Head of caudate nucleus (tissue), 42 donors: Measurements from ENCODE around the gene GATAD2A.

ENCODE experiments used
- DNase-seq, 42 donors: peaks; one replicate each; pipeline versions ENCODE4 v3.0.0 to v3.0.0-alpha.2; 2020 to 2021; ENCODE audit warnings: mixed read lengths in 7 of 42
- intact Hi-C: fragments of 100-400 bp; cut with DNase I; formaldehyde crosslinking; loops from one replicate; pipeline ENCODE4 v1.15.0; 2022

Gene GATAD2A

DNA sequence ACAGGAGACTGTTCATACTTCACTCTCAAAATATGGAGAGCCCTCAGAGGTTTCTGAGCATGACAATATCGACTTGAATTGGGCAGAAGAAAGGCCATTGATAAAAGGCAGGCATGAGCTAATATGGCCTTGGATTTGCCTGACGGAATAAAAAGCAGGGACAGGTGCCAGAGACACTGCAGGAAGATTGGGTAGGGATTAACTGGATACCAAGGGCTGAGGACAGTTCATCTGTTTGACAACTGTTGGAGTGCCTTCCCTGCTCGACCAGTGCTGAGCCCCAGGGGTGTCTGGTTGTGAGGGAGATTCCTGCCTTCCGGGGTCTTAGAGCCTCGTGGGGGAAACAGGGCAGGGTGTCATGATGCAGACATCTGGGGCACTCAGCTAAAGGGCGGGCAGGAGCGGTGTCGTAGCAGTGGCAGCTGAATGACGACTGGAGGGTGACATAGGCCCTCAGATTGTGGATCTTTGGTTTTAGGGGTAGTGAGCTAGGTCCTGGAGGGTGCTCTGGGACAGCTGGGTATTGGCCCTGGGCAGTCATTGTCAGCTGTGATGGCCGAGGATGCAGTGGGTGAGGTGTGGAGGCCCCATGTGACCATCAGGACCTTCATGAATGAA lies 12.3 kb downstream of the GATAD2A start:
- no peak for DNase-seq
- intact Hi-C loops, result no loop called here

DNA sequence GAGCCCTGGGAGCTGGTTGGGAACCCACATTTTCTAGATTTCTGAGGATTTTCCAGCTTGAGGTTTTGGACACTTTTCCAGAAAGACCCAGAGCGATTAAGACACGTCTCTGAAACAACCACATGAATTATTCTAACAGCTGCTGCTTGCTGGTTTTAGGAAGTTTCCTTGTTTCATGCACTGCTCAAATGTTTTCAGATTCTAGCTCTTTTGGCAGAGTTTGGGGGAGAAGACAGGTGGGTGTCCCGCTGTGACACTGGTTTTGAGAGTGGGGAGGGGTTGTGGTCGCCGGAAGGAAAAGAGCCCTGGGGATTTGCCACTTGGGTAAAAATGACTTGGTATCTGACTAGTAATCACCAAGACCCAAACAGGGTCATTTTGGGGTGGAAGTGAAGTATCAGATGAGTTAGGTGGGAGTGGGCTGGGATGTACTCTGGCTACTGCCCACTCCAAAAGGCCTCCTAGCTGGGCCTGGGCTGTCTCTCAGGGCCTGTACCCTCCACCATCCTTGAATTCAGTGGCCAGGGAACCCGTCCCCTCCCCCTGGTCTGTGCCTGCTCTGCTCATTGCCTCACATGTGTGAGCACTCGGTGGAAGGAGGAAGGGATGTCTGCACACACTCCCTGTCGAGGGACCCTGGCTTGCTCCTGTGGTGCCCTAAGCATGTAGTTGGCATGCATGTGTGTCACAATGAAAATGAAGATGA lies 13.2 kb downstream of the GATAD2A start:
- no peak for DNase-seq
- intact Hi-C loops, result no loop called here

DNA sequence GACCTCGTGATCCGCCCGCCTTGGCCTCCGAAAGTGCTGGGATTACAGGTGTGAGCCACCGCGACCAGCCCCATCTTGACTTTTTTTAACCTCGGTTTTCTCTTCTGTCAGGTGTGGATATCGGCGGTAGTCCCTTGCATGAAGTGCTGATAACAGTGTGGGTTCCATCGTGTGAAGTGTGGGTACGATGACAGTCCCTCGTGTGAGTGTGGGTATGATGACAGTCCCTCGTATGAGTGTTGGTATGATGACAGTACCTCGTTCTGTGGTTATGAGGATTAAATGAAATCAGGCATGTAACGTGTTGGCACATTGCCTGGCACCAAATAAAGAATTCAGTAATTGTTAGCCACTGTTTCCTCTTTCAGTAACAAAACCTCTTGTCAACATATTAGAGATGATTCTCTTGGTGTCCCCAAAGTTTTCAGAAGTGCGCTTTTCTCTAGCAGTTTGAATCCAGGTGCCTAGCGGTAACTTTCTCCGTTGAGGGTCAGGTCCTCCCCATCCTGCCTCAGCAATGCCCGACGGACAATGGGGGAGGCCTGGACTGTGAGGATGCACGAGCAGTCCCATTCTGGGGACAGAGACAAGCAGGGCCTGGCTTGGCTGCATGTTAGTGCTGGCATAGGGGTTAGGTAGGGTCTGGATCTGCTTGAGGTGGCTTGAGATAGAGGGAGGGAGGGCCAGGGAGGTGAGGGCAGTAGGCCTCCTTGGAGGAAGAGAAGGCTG lies 15.3 kb downstream of the GATAD2A start:
- no peak for DNase-seq
- intact Hi-C loops, result no loop called here

DNA sequence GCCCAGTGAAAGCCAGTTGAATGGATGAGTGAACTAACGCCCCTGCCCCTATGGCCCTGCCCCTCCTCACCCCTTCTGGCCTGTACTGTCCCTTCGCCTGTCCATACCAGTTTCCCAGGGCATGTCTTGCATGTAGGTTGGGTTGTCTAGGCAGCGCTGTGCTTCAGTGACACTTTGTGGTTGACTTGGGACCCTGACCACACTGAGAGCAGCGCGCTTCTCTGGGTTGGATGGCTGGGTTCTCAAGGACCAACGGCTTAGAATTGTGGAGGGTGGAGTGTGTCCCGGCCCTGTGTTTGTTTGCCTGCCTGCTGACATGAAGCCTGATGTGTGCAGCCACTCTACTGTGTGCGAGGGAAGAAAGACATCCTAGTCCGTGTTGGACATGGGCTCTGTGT lies 15.8 kb downstream of the GATAD2A start:
- intact Hi-C loops, result no loop called here
- DNase-seq, result no peak

DNA sequence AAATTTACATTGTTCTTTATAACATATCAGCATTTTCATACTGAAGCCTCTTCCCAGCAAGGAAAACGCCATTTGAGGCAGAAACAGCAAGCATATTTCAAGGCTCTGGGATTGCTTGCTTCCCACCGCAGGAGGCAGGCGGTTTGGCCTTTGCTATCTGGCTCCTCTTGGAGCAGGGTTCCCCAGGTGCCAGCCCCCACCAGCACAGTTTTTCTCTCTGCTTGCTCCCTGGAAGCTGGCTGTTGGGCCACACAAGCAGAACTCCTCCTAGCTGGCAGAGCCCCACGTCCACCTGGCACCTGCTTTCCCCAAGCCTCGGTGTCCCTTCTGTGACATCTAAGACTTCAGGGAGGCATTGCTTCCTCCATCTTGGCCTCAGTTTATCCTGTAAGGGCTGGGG lies 16.7 kb downstream of the GATAD2A start:
- DNase-seq, result no peak
- intact Hi-C loops, result no loop called here

DNA sequence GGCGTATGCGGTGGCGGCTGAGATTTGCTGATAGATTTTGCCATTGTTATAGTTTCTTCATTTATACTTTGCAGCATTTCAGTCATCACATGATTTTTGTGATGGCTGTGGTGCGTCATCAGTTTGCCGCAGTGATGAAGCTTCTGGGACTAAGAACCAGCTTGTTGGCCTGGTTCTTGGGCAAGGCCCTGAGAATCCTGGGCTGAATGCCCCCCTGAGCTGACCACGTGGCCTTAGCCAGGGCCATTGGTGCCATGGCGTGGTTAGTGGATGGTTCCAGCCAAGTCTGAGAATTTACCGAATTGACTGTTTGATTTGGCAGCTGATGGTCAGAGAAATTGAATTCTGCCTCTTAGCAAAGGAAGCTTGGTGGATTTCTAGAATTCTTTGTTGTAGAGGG lies 17.8 kb downstream of the GATAD2A start:
- intact Hi-C loops, result no loop called here
- DNase-seq, result peak in 8 of 42 donors; percentile 21 to 70 (median 41)

DNA sequence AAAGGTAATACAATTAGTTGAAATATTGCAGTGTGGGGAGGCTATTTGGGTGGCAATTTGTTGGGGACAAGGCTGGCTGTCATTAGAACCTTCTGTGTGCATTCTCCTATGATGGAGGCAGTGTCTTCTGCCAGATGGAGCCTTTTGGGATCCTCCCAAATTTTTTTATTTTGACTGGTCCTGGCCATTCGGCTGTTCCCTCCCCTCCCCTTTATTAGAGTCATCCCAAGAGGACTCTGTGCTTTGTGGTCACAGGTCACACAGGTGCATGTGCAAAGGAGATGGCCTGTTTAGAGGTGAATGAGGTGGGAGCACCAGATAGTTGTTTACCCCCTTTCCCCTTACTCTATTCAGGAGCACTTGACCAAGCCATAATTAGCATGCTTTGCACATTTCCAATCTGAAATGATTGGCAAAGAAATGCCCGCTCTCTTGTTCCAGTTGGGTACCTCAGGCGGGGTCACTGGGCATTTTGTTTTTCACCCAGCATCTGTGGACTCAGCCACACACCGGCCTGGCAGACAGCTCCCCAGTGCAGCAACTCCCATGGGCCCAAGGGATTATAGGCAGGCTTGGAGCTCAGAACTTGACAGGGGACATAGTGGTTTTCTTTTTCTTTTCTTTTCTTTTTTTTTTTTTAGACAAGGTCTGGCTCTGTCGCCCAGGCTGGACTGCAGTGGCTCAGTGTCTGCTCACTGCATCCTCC lies 19.8 kb downstream of the GATAD2A start:
- intact Hi-C loops, result no loop called here
- DNase-seq, result peak in 1 of 42 donors; percentile 32

DNA sequence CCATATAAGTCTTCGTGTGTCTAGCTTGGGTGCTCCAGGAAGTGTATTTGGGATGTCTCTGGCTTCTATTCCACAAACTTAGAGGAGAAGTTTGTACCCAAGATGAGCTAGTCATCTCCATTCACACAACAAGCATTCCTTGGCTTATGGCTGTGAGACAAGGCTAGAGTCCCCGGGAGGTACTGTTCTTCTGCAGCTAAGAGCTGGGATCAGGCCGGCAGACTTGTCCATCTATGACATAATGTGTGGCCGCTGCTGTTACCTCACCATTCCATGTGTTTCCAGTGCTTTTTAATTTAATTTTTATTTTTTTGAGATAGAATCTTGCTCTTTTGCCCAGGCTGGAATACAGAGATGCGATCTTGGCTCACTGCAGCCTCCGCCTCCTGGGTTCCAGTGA lies 20.7 kb downstream of the GATAD2A start:
- intact Hi-C loops, result no loop called here
- DNase-seq, result no peak

DNA sequence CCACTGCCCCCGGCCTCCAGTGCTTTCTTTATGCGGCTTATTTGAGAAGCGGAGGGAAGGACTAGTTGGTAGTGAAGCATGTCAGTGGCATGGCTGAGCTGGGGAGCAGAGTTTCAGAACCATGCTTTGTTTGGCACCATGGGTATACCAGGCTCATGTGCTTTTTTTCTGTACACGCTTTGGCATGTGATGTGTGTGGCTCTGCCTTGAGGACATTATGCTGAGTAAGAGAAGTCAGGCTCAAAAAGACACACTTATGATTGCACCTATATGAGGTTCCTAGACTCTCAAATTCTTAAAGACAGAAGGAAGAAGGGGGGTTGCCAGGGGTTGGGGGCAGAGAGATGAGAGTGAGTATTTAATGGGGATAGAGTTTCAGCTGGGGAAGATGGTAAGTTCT lies 21.3 kb downstream of the GATAD2A start:
- intact Hi-C loops, result no loop called here
- DNase-seq, result no peak

DNA sequence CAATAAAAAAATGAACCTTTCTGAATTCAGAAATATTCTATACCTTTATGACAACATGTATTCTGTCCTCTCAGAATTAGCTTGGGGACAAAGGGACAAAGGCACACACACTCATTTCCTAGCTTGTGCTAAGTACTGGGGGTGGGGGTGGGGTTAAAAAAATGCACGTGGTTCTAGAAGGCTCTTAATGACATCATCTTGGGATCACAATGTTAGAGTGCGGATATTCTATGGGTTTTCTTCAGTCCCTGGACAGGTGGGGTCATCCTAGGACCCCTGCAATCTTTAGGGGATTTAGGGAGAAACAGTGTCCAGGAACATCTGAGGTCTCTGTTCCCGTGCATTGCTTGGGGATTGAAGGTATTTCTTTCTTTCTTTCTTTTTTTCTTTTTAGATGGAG lies 21.8 kb downstream of the GATAD2A start:
- intact Hi-C loops, result no loop called here
- no peak for DNase-seq

DNA sequence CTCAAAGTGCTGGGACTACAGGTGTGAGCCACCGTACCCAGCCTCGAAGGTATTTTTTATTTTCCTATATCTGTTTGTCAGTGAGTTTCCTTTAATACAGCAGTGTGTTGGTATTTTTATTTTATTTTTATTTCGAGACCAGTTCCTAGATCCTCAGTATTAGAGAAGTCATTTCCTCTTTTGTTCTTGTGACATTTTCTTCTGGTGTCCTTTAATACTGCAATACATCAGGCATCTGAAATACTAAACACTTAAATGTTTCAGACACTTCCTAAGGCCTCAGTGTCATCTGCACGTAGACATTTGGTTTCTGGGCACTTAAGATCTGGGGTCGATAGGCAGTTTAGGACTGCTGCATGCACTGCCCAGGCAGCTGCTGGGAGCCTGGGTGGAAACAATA lies 22.5 kb downstream of the GATAD2A start:
- intact Hi-C loops, result no loop called here
- DNase-seq, result no peak

DNA sequence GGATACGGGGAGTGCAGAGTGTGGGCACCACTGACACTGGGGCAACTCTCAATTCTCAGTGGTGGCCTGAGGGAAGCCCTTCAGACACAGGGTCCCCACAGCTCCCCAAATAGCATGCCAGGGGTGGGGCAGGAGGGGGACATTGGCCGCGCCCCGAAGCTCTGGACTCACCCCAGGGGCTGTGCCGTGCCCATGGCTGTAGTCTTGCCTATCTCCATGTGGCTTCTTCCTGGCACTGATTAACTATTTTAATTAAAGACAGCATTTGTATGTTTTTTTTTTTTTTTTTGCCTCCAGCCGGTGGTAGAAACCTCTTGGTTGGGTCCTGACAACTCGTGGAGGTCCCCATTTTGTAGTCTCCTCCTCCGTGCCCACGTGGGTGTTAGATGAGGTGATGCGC lies 23.3 kb downstream of the GATAD2A start:
- DNase-seq, result no peak
- intact Hi-C loops, result no loop called here

DNA sequence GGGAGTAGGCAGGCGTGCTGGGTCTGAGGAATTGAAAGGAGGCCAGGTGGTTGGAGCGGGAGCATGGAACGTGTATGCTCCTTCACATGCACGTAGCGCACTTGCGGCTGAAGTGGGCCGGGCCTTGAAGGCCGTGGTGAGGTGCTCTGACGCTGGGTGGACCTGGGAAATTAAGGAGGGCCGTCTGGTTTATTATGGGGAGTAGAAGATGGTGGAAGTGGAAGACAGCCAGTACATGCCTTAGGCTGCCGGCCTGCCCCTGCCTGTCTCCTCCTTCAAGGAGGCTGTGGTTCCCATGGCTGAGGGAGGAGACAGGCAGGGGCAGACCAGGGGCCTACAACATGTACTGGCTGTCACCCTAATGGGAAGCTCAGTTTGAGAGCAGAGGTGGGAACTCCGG lies 23.9 kb downstream of the GATAD2A start:
- intact Hi-C loops, result no loop called here
- no peak for DNase-seq

DNA sequence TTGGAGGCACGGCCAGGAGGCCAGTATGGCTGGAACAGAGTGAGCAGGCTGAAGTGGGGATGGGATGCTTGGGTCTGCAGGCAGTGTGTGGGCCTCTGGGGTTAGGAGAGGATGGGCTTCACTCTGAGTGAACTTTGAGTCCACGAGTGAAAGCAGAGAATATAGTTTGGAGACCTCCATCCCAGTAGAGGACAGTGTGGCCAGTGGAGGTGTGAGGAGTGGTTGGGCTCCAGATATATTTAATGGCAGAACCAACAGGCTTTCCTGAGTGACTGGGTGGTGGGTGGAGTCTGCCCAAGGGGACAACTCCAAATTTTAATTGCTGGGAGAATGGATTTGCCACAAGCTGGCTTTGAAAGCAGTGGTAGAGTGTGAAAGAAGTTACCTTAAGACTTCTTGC lies 27.3 kb downstream of the GATAD2A start:
- intact Hi-C loops, result no loop called here
- DNase-seq, result no peak

DNA sequence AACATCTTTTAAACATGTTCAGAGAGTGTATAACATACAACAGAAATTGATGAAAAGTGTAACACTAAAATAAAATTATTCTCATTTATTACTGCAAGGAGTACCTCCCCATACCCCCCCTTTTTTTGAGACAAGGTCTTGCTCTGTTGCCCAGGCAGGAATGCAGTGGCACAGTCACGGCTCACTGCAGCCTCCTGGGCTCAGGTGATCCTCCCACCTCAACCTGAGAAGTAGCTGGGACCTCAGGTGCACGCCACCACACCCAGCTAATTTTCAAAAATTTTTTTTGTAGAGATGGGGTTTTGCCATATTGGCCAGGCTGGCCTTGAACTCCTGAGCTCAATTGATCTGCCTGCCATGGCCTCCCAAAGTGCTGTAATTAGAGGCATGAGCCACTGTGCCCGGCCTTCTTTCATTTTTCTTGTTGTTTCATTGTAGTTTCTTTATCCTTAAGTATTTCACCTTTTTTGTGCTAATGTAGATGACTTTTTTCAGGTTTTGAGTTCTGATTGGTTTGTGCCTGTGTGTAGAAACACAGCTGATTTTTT lies 28.3 kb downstream of the GATAD2A start:
- no peak for DNase-seq
- intact Hi-C loops, result no loop called here

DNA sequence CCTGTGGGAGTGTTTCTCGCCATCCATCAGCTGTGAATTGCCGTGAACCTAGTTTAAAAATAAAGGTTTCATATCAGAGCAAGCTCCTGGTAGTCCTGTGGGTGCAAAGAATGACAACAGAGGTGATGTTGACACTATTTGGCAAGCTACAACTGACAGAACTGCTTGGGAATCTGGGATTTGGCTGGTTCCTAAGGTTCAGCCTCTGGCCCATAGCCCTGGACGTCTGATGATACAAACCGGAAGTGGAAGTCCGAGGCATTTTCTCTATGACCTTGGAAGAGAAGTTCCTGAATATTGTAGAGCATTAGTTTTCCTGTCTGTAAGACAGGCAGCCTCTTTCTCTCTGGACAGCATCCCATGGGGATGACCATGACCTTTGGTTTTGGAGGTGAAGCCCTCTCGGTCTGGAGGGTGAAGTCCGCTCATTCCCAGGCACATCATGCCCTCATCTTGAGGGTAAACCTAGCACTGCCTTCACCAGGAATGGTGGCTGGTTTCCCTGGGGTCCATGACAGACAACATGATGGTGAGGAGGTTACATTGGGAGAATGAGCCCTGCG lies 29.1 kb downstream of the GATAD2A start:
- intact Hi-C loops, result no loop called here
- no peak for DNase-seq

DNA sequence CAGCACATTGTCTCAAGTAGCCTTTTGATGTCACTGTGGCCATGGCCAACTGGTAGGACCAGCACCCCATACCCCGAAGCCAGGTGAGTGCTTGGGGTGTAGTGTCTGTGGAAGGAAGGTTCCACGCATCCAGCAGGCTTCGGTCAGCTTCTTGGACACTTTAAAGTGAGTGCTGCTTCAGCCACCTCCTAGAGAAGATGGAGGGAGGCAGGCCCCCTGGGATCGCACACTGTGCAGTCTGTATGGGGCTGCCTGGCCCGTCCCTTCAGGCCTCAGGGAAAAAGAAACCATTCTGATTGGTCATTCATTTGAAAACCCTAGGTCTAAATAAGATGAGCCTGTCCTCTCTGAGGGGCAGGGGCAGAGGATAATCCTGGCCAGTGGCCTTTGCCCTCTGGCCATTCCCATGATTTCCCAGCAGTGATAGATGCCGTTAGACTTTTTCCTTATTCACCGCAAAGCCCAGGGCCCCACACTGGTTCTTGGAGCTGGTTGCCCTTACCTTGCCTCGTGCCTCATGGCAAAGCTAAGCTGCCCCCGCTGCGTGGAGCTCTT lies 30.7 kb downstream of the GATAD2A start:
- intact Hi-C loops, result no loop called here
- DNase-seq, result no peak

DNA sequence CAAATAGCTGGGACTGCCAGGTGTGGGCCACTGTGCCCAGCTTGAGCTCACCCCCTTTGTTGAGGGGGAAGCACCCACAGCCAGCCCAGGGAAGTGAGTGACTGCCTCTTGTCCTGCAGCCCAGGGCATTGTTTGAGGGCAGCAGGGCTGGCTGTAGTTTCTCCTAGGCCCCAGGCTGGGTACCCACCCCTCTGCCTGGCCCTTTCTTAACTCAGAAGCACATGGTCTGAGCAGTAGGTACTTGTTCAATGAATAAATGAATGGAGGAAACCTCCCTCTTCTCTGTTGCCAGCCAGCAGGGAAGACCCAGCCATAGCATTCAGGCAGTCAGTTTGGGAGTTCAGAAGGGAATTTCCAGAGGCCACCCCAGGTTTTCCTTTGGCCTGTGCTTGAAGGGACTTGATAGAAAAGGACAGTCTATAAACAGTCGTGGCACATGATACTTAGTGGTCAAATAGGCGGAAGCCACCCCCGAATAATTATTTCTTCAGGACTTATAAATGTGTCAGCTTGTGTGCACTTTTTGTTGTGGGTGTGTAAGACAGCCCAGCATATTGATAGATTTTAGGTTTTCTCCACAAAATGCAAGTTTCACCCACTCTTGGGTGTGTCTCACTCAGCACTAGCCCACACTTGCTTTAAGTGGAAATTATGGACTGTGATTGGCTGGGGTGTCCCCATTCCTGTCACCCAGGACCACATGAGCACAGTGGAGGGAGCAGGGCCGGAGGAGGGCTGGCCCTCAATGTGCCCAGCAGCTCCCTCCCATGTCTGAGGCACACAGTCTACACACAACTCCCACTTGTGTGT lies 33.1 kb downstream of the GATAD2A start:
- intact Hi-C loops, result no loop called here
- DNase-seq, result peak in 1 of 42 donors; percentile 26

DNA sequence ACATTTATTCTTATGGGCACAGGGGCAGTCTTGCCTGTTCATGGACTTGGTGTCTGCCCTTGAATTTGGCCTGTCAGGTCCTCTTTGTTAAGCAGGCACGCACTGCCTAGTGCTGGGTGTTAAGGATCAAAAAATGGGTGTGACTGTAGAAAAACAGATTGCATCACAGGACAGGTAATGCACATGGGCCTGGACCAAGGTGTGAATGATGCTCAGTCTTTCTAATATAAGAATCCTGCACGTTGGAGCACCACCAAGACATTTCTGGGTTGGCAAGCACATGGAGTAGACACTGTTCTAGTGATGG lies 33.7 kb downstream of the GATAD2A start:
- no peak for DNase-seq

More for the DNA sequence above, 33.7 kb downstream of the GATAD2A start:
- intact Hi-C loops, result no loop called here
